ENCODE data around the gene CUX1.

DNA sequence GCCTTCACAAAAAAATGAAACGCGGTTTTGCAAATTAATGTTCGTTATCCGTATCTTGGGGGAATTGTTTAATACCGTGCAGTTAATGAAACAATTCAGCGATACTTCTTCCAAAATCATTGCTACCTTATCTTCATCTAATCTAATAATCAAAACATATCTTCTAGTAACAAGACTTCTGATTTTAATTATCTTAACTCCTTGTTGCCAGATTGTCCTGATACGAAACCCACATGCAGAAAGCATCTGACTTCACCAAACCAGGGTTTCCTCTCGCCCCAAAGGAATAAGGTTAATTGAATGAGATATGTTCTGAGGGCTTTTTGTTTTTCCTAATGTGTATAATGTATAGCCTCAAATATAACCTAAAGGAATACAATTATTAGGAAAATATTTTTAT, 364.1 kb downstream of the CUX1 start:
- no peak for TF ChIP-seq EP300 (IDR thresholded peaks at IDR 0.05)
- TF ChIP-seq, protein P1, sequence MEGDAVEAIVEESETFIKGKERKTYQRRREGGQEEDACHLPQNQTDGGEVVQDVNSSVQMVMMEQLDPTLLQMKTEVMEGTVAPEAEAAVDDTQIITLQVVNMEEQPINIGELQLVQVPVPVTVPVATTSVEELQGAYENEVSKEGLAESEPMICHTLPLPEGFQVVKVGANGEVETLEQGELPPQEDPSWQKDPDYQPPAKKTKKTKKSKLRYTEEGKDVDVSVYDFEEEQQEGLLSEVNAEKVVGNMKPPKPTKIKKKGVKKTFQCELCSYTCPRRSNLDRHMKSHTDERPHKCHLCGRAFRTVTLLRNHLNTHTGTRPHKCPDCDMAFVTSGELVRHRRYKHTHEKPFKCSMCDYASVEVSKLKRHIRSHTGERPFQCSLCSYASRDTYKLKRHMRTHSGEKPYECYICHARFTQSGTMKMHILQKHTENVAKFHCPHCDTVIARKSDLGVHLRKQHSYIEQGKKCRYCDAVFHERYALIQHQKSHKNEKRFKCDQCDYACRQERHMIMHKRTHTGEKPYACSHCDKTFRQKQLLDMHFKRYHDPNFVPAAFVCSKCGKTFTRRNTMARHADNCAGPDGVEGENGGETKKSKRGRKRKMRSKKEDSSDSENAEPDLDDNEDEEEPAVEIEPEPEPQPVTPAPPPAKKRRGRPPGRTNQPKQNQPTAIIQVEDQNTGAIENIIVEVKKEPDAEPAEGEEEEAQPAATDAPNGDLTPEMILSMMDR (IDR thresholded peaks at IDR 0.05) = no peak

Measured in suprapubic skin (tissue), 3 donors.